Panc1 (cell line): Measurements from ENCODE around the gene RBP5. TPM values are rescaled to one million over a fixed set of nuclear protein-coding genes. Genes with fewer than 3 reads are reported as not detected.

Experiments
- ATAC-seq: fragments of 200-7000 bp; cut with Tn5 transposase; 2 replicates; pipeline ENCODE4 v1.9.1; 2020; ENCODE audit warnings: mild to moderate bottlenecking, moderate library complexity
- BruUV-seq: library from RNA; stranded (reverse); fragments of 400-500 nt; replicated peaks from 2 replicates; lab custom pipeline; 2021; lab: Mats Ljungman, UMichigan
- CTCF ChIA-PET: fragments of 300-600 bp; sonication (Branson Sonifier 250); formaldehyde crosslinking; loops from one replicate; lab custom pipeline; 2022; ENCODE audit warnings: antibody characterized with exemption; lab: Charles Lee
- POLR2A ChIA-PET: fragments of 300-600 bp; sonication (Branson Sonifier 250); formaldehyde crosslinking; loops from one replicate; lab custom pipeline; 2022; ENCODE audit warnings: antibody characterized with exemption; lab: Charles Lee
- DNase-seq: peaks from one replicate; pipeline ENCODE4 v3.0.0-alpha.2; 2010; ENCODE audit warnings: low read depth, low spot score
- H3K27ac ChIP-seq: 2 replicates; pipeline ENCODE4 v1.5.1; 2011; ENCODE audit warnings: mild to moderate bottlenecking, low read length, inconsistent platforms
- H3K27me3 ChIP-seq: fragments of 200-500 bp; sonication (Bioruptor generic); 2 replicates; pipeline ENCODE4 v1.6.0; 2014; ENCODE audit warnings: low read length, inconsistent platforms; ENCODE audit not compliant: control insufficient read depth, insufficient read depth
- H3K36me3 ChIP-seq: fragments of 200-500 bp; sonication (Bioruptor generic); 2 replicates; pipeline ENCODE4 v1.5.1; 2014; ENCODE audit warnings: inconsistent platforms, mild to moderate bottlenecking, low read length, moderate library complexity; ENCODE audit not compliant: control insufficient read depth, insufficient read depth
- H3K4me1 ChIP-seq: 2 replicates; pipeline ENCODE4 v1.5.1; 2011; ENCODE audit warnings: inconsistent platforms, mild to moderate bottlenecking, low read length, moderate library complexity; ENCODE audit not compliant: control insufficient read depth, insufficient read depth
- H3K4me3 ChIP-seq, 2 experiments: 2 replicates each; pipeline ENCODE4 v1.5.1; 2011 to 2012; ENCODE audit warnings: low read depth in 2 of 2, low read length in 2 of 2, mild to moderate bottlenecking in 2 of 2, inconsistent platforms in 1 of 2, moderate library complexity in 1 of 2
- H3K9me3 ChIP-seq: fragments of 200-500 bp; sonication (Bioruptor generic); 2 replicates; pipeline ENCODE4 v1.5.1; 2014; ENCODE audit warnings: low read depth, mild to moderate bottlenecking, inconsistent platforms, low read length, moderate library complexity; ENCODE audit not compliant: control insufficient read depth, insufficient read depth
- POLR2AphosphoS5 ChIP-seq: IDR thresholded peaks from 2 replicates; pipeline ENCODE4 v1.6.1; 2012; ENCODE audit warnings: mild to moderate bottlenecking, low read depth, low read length, moderate library complexity
- SIN3A ChIP-seq: IDR thresholded peaks from 2 replicates; pipeline ENCODE4 v1.6.1; 2012; ENCODE audit warnings: low read depth, mild to moderate bottlenecking, low read length, moderate library complexity, borderline replicate concordance; ENCODE audit not compliant: insufficient read depth
- TCF7L2 ChIP-seq: IDR thresholded peaks from 2 replicates; pipeline ENCODE4 v1.6.1; 2011; ENCODE audit warnings: mild to moderate bottlenecking, low read depth, low read length, inconsistent platforms
- in situ Hi-C: cut with HindIII; loops from 2 replicates; pipeline ENCODE4 v1.10.0; 2016; ENCODE audit warnings: low sequenced_read_pairs, low pct_unique_long_range_greater_than_20kb
- intact Hi-C: fragments of 100-400 bp; cut with micrococcal nuclease; formaldehyde crosslinking; loops from one replicate; pipeline ENCODE4 v1.10.0; 2022; ENCODE audit not compliant: unreplicated experiment
- total RNA-seq: library from RNA; stranded (reverse); gene quantifications from one replicate; pipeline ENCODE4 v1.2.1, GENCODE V29; 2021; ENCODE audit not compliant: unreplicated experiment
- TF ChIP-seq, protein P1 (sequence below): fragments of 450-650 bp; IDR thresholded peaks from 2 replicates; pipeline ENCODE4 v1.5.1; 2017; ENCODE audit warnings: mild to moderate bottlenecking
- TF ChIP-seq, protein P2 (sequence below), 2 experiments: IDR thresholded peaks; 2 replicates each; pipeline ENCODE4 v1.6.1; 2011 to 2012; ENCODE audit warnings: low read depth in 2 of 2, control low read depth in 1 of 2, low read length in 1 of 2, mild to moderate bottlenecking in 1 of 2, moderate library complexity in 1 of 2; ENCODE audit not compliant: insufficient read depth in 1 of 2

The RBP5 gene
- total RNA-seq, 1 experiment from 2014 or later: not detected

DNA sequence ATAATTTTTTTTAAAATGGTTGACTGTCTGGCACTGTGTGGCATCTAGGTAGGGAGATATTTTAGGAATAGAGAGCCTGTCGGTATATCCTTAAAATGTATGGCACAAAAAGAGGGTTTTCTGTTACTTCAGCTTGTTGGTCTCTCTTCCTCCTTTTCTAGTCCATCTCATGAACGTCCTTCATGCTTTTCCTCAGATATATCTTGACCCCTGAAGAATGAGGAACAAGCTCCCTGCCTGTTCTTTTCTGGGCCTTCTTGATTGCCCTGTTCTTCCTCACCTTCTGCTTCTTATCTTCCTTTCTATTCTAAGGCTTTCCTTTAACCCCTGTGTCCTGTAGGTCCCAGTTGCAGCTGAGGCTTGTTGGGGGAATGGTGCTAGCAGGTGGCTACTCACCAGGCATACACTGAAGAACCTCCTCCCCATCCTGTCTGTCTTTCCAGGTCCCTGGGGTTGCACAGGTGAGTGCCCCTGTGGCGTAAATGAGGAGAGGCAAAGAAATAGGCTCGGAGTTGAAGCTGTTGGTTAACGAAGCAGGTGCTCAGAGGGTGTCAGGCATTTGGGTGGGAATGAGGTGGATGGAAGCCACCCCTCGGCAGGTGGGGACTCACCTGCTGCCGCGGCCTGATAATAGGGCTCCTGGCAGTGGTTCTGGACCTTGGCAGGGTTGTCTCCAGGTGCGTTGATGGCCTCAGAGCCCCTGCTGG, 29.2 kb downstream of the RBP5 start:
- no peak overlapping the region for H3K27ac ChIP-seq
- ATAC-seq: no peak
- no peaks in the 10 kb centered on the region for H3K36me3 ChIP-seq
- H3K4me3 ChIP-seq: no peak overlapping the region
- H3K4me1 ChIP-seq: no peaks in the 10 kb centered on the region
- POLR2A ChIA-PET: no interaction called here
- no peak for DNase-seq
- in situ Hi-C loops: no loop called here
- intact Hi-C loops: no loop called here
- TF ChIP-seq SIN3A (no peak), TCF7L2 (no peak), POLR2AphosphoS5 (no peak)
- TF ChIP-seq, protein P1, sequence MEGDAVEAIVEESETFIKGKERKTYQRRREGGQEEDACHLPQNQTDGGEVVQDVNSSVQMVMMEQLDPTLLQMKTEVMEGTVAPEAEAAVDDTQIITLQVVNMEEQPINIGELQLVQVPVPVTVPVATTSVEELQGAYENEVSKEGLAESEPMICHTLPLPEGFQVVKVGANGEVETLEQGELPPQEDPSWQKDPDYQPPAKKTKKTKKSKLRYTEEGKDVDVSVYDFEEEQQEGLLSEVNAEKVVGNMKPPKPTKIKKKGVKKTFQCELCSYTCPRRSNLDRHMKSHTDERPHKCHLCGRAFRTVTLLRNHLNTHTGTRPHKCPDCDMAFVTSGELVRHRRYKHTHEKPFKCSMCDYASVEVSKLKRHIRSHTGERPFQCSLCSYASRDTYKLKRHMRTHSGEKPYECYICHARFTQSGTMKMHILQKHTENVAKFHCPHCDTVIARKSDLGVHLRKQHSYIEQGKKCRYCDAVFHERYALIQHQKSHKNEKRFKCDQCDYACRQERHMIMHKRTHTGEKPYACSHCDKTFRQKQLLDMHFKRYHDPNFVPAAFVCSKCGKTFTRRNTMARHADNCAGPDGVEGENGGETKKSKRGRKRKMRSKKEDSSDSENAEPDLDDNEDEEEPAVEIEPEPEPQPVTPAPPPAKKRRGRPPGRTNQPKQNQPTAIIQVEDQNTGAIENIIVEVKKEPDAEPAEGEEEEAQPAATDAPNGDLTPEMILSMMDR: no peak
- TF ChIP-seq, protein P2, sequence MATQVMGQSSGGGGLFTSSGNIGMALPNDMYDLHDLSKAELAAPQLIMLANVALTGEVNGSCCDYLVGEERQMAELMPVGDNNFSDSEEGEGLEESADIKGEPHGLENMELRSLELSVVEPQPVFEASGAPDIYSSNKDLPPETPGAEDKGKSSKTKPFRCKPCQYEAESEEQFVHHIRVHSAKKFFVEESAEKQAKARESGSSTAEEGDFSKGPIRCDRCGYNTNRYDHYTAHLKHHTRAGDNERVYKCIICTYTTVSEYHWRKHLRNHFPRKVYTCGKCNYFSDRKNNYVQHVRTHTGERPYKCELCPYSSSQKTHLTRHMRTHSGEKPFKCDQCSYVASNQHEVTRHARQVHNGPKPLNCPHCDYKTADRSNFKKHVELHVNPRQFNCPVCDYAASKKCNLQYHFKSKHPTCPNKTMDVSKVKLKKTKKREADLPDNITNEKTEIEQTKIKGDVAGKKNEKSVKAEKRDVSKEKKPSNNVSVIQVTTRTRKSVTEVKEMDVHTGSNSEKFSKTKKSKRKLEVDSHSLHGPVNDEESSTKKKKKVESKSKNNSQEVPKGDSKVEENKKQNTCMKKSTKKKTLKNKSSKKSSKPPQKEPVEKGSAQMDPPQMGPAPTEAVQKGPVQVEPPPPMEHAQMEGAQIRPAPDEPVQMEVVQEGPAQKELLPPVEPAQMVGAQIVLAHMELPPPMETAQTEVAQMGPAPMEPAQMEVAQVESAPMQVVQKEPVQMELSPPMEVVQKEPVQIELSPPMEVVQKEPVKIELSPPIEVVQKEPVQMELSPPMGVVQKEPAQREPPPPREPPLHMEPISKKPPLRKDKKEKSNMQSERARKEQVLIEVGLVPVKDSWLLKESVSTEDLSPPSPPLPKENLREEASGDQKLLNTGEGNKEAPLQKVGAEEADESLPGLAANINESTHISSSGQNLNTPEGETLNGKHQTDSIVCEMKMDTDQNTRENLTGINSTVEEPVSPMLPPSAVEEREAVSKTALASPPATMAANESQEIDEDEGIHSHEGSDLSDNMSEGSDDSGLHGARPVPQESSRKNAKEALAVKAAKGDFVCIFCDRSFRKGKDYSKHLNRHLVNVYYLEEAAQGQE (IDR thresholded peaks at IDR 0.05; ENCODE audit: insufficient read depth in 1 of 2, low read depth in 2 of 2, low read length in 1 of 2): no peak
- no peaks in the 10 kb centered on the region for H3K27me3 ChIP-seq
- BruUV-seq: no TSS peak
- CTCF ChIA-PET: no interaction called here
- H3K9me3 ChIP-seq: no peaks in the 10 kb centered on the region

DNA sequence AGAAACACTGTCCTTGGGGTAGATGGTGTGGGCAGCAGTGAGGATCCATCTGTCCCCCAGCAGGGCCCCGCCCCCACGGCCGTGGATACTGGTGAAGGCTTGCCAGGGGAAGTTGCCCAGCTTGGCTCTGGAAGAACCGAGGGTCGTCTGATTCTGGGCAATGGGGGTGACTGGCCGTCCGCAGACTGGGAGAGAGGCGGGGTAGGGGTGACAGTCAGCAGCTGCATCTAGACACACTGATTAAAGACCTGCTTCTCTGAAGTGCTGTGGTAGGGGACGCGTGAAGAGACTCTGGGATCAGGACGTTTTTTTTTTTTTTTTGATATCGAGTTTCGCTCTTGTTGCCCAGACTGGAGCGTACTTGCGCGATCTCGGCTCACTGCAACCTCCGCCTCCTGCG, 31.7 kb downstream of the RBP5 start:
- Histone ChIP-seq H3K27ac (no peak overlapping the region), H3K4me3 (no peak overlapping the region), H3K9me3 (no peaks in the 10 kb centered on the region), H3K36me3 (no peaks in the 10 kb centered on the region), H3K27me3 (no peaks in the 10 kb centered on the region), H3K4me1 (no peaks in the 10 kb centered on the region)
- intact Hi-C loops: no loop called here
- TF ChIP-seq POLR2AphosphoS5 (no peak), TCF7L2 (no peak), SIN3A (no peak)
- TF ChIP-seq, protein P1: no peak
- TF ChIP-seq, protein P2 (IDR thresholded peaks at IDR 0.05; ENCODE audit: insufficient read depth in 1 of 2, low read depth in 2 of 2, low read length in 1 of 2): no peak
- DNase-seq (no peak), ATAC-seq (no peak)
- no TSS peak for BruUV-seq
- in situ Hi-C loops: no loop called here
- ChIA-PET CTCF (no interaction called here), POLR2A (no interaction called here)
